Keratinocyte (primary cell): ENCODE measurements around the gene GABARAPL1. TPM values are rescaled to one million over a fixed set of nuclear protein-coding genes. Genes with fewer than 3 reads are reported as not detected.

Experiments
- DNase-seq: peaks from one replicate; pipeline ENCODE4 v3.0.0-alpha.2; 2011; ENCODE audit warnings: low read depth, missing footprints, low spot score
- FAIRE-seq: peaks from 2 replicates; lab custom pipeline; 2011; peaks lifted over from hg19 to GRCh38; lab: Jason Lieb, UNC
- H2AFZ ChIP-seq: 2 replicates; pipeline ENCODE4 v1.6.0; 2012; ENCODE audit warnings: low read length, control low read depth, inconsistent platforms; ENCODE audit not compliant: control insufficient read depth
- H3K27ac ChIP-seq: 2 replicates; pipeline ENCODE4 v1.5.1; 2011; ENCODE audit warnings: low read length; ENCODE audit not compliant: control insufficient read depth, insufficient read depth
- H3K27me3 ChIP-seq: 3 replicates; pipeline ENCODE4 v1.6.0; 2011; ENCODE audit warnings: low read length; ENCODE audit not compliant: control insufficient read depth, insufficient read depth; ENCODE audit errors: extremely low read depth
- H3K36me3 ChIP-seq, 2 experiments: 2 replicates in 1 of 2; 3 replicates in 1 of 2; pipeline ENCODE4 v1.5.1; 2011; ENCODE audit warnings: low read length in 2 of 2, mild to moderate bottlenecking in 1 of 2; ENCODE audit not compliant: control insufficient read depth in 2 of 2, insufficient read depth in 2 of 2; ENCODE audit errors: extremely low read depth in 1 of 2
- H3K4me1 ChIP-seq: 3 replicates; pipeline ENCODE4 v1.5.1; 2011; ENCODE audit warnings: low read length; ENCODE audit not compliant: control insufficient read depth, insufficient read depth; ENCODE audit errors: extremely low read depth
- H3K4me2 ChIP-seq: 3 replicates; pipeline ENCODE4 v1.6.0; 2011; ENCODE audit warnings: low read depth, low read length; ENCODE audit not compliant: control insufficient read depth, insufficient read depth; ENCODE audit errors: extremely low read depth
- H3K4me3 ChIP-seq, 3 experiments: fragments of 200-600 bp in 1 of 3; sonication (generic) in 1 of 3; 2 replicates in 2 of 3; 3 replicates in 1 of 3; pipeline ENCODE4 v1.5.1; 2011 to 2016; ENCODE audit warnings: low read length in 3 of 3, mild to moderate bottlenecking in 3 of 3, control low read depth in 2 of 3, inconsistent platforms in 1 of 3, low read depth in 1 of 3, mixed read lengths in 1 of 3, mixed run types in 1 of 3, moderate library complexity in 1 of 3; ENCODE audit not compliant: control insufficient read depth in 2 of 3, insufficient read depth in 2 of 3; ENCODE audit errors: extremely low read depth in 1 of 3
- H3K79me2 ChIP-seq: 2 replicates; pipeline ENCODE4 v1.6.0; 2012; ENCODE audit warnings: low read length; ENCODE audit not compliant: control insufficient read depth, insufficient read depth
- H3K9ac ChIP-seq: 3 replicates; pipeline ENCODE4 v1.6.0; 2011; ENCODE audit warnings: low read length; ENCODE audit not compliant: control insufficient read depth, insufficient read depth; ENCODE audit errors: extremely low read depth
- H3K9me1 ChIP-seq: 3 replicates; pipeline ENCODE4 v1.6.0; 2011; ENCODE audit warnings: low read length; ENCODE audit not compliant: control insufficient read depth, insufficient read depth; ENCODE audit errors: extremely low read depth
- H3K9me3 ChIP-seq: 2 replicates; pipeline ENCODE4 v1.5.1; 2012; ENCODE audit warnings: low read depth, low read length; ENCODE audit not compliant: control insufficient read depth
- H4K20me1 ChIP-seq: 3 replicates; pipeline ENCODE4 v1.6.0; 2011; ENCODE audit warnings: low read length; ENCODE audit not compliant: control insufficient read depth, insufficient read depth; ENCODE audit errors: extremely low read depth
- EZH2 ChIP-seq: IDR thresholded peaks from one replicate; pipeline ENCODE4 v1.6.1; 2012; ENCODE audit warnings: inconsistent platforms, mild to moderate bottlenecking, low read length, moderate library complexity
- dilution Hi-C: fragments of 300-500 bp; cut with MboI; formaldehyde crosslinking; loops from one replicate; pipeline ENCODE4 v1.7.0; 2020; ENCODE audit warnings: low sequenced_read_pairs; ENCODE audit not compliant: extremely low pct_ligation_motif_present
- polyA plus RNA-seq, 5 experiments: library from polyadenylated mRNA; depleted of rRNA in 3 of 5; stranded (reverse) in 3 of 5; stranded (forward) in 1 of 5; unstranded in 1 of 5; fragments of >200 nt; gene quantifications; 1 replicate in 1 of 5; 2 replicates in 3 of 5; 3 replicates in 1 of 5; pipeline versions ENCODE4 v1.2.1 to v1.2.3, GENCODE V29; 2011 to 2012; ENCODE audit warnings: missing spikeins in 2 of 5, low read depth in 1 of 5, low replicate concordance in 1 of 5
- TF ChIP-seq, protein P1 (sequence below), 3 experiments: IDR thresholded peaks in 1 of 3; conservative IDR thresholded peaks in 1 of 3; optimal IDR thresholded peaks in 1 of 3; 2 replicates in 2 of 3; 3 replicates in 1 of 3; pipeline versions ENCODE3 to v1.5.1; 2011; ENCODE audit warnings: low read length in 3 of 3, mild to moderate bottlenecking in 3 of 3, moderate library complexity in 2 of 3, control low read depth in 1 of 3, inconsistent platforms in 1 of 3; ENCODE audit not compliant: insufficient read depth in 2 of 3; ENCODE audit errors: extremely low read depth in 1 of 3

Gene GABARAPL1
- polyA plus RNA-seq, 1 donor (not counting 4 experiments of a cell fraction or from before 2014, with no cell fraction given) = 24.3 TPM

DNA sequence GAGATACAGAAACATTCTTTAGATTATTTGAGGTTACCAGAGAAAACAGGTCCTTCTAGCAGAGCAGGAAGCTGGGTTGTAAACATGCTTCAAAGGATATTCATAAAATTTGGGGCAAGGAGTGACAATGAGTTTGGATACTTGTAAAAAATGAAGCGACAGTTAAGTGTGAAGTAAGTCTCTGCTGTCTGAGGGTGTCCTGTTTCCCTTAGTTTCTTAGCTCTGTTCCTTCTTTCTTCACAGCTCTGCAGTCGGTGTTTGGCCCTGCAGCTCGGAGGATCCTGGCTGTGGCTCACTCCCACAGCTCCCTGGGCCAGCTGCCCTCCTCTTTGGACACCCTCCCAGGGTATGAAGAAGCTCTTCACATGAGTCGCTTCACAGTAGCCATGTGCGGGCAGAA lies 23.0 kb upstream of the GABARAPL1 start:
- no peak overlapping the region for H3K4me2 ChIP-seq
- H3K9me1 ChIP-seq = no peaks in the 10 kb centered on the region
- dilution Hi-C loops = no loop called here
- H3K4me3 ChIP-seq = no peak overlapping the region
- H3K36me3 ChIP-seq = no peaks in the 10 kb centered on the region
- no peaks in the 10 kb centered on the region for H3K79me2 ChIP-seq
- no peaks in the 10 kb centered on the region for H3K9me3 ChIP-seq
- no peaks in the 10 kb centered on the region for H4K20me1 ChIP-seq
- no peak overlapping the region for H3K9ac ChIP-seq
- FAIRE-seq = no peak
- DNase-seq = no peak
- no peak overlapping the region for H2AFZ ChIP-seq
- TF ChIP-seq EZH2 = no peak
- TF ChIP-seq, protein P1, sequence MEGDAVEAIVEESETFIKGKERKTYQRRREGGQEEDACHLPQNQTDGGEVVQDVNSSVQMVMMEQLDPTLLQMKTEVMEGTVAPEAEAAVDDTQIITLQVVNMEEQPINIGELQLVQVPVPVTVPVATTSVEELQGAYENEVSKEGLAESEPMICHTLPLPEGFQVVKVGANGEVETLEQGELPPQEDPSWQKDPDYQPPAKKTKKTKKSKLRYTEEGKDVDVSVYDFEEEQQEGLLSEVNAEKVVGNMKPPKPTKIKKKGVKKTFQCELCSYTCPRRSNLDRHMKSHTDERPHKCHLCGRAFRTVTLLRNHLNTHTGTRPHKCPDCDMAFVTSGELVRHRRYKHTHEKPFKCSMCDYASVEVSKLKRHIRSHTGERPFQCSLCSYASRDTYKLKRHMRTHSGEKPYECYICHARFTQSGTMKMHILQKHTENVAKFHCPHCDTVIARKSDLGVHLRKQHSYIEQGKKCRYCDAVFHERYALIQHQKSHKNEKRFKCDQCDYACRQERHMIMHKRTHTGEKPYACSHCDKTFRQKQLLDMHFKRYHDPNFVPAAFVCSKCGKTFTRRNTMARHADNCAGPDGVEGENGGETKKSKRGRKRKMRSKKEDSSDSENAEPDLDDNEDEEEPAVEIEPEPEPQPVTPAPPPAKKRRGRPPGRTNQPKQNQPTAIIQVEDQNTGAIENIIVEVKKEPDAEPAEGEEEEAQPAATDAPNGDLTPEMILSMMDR (optimal IDR thresholded peaks at IDR 0.05 in 1 of 3, IDR thresholded peaks at IDR 0.05 in 1 of 3, conservative IDR thresholded peaks at IDR 0.05 in 1 of 3; ENCODE audit: extremely low read depth in 1 of 3, insufficient read depth in 2 of 3, low read length in 3 of 3) = no peak
- no peak overlapping the region for H3K27ac ChIP-seq
- H3K27me3 ChIP-seq = no peaks in the 10 kb centered on the region
- peaks cover 15% of the 10 kb centered on the region for H3K4me1 ChIP-seq

DNA sequence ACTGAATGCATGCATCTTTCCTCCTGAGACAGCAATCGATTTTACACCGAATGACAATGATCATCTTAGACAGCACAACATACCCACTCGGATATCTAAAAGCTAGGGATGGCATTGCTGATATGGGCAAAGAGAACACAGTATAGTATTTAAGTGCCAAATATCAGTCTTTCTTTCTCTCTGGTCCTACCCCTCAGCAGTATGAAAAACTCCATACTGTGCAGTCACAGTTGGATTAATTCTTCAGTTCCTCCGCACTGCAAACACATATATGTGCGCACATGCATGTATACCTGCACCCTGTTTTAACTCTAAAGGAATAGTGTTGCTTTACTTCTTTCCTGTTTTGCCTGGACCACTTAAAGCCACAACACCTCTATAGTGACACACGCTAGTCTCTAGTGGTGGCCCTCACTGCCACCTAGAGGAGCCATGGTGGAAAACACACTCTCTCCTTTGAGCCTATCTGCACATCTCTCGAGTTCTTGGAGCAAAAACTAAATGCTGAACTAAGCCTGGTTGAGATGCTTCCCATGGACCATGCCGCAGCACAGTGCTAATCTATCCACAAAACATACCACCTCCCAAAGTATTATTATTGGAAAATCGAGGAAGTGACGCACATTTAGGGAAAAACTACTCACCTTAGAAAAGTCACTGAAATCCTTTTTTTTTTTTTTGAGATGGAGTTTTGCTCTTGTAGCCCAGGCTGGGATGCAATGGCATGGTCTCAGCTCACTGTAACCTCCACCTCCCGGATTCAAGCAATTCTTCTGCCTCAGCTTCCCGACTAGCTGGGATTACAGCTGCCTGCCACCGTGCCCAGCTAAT lies 21.9 kb upstream of the GABARAPL1 start:
- Histone ChIP-seq H3K4me3 (no peak overlapping the region), H3K9me3 (no peaks in the 10 kb centered on the region), H3K9me1 (no peaks in the 10 kb centered on the region), H2AFZ (no peak overlapping the region), H3K4me1 (peaks cover 15% of the 10 kb centered on the region), H3K27ac (no peak overlapping the region), H3K27me3 (no peaks in the 10 kb centered on the region), H3K9ac (no peak overlapping the region), H3K4me2 (no peak overlapping the region), H4K20me1 (no peaks in the 10 kb centered on the region), H3K36me3 (no peaks in the 10 kb centered on the region), H3K79me2 (no peaks in the 10 kb centered on the region)
- dilution Hi-C loops = no loop called here
- TF ChIP-seq, protein P1 (optimal IDR thresholded peaks at IDR 0.05 in 1 of 3, IDR thresholded peaks at IDR 0.05 in 1 of 3, conservative IDR thresholded peaks at IDR 0.05 in 1 of 3; ENCODE audit: extremely low read depth in 1 of 3, insufficient read depth in 2 of 3, low read length in 3 of 3) = peak; percentile 79 to 88 (median 83)
- TF ChIP-seq EZH2 = no peak
- no peak for DNase-seq
- FAIRE-seq = peak; percentile 85
